Smooth muscle cell of the brain vasculature (primary cell): ENCODE measurements around the gene THBS1.

Experiments
- DNase-seq: peaks from one replicate; pipeline ENCODE4 v3.0.0-alpha.2; 2012; ENCODE audit warnings: low read depth, low spot score

THBS1 gene

DNA sequence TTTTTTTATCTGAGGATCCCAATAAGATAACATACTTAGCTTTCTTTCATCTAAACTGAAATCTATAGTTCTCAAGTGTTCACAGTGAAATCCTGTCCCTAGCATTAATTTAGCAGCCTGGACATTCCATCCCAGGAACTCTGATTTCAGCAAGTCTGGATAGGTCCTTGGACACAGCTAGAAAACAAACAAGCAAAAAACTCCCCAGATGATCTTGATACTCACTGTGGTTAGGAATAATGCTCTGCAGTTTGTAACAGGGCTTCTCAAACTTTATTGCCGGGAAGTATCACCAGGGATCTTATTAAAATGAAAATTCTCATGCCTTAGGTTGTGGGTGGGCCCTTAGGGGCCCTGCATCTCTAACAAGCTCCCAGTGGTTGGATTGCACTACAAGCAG is 24.3 kb downstream of the THBS1 start:
- DNase-seq, result no peak

DNA sequence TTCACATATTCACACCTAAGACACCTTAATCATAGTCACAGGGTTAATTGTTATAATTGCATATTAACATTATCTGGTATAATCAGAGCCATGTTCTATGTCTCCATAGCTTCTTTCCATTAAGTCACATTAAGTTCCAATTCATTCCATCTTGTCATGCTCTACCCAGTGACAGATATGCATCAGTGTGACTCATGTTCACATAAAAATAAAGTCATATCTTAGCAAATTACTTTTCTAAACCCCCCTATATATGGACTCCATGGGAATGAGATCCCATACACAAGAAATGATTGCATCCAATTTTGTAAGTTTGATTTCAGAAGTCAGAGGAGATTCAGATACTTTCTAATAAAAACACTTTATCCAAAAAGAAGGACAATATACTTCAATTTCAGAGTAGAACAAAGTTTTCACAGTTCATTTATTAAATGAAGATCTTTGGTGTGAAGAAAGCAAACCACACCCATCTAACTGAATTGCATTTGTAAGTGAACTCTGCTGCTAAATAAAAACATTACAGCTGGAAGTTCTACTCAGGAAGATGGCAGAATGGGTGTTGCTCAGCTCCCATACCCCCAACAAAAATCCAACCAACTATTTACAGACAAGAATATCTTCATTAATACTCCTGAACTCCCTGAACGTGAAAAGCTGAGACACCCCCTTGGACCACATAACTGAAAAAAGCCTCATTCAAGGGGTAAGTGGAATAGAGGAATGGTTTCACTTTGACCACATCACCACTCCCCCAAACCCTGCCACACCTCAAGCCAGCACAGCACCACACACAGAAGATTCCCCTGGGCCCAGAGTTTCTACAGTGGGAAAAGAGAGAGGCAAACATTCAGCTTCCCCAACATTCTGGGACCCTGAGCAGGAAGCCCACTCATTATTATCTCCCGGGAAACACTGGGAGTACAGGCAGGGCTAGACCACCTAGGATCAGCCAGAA is 27.6 kb downstream of the THBS1 start:
- no peak for DNase-seq

DNA sequence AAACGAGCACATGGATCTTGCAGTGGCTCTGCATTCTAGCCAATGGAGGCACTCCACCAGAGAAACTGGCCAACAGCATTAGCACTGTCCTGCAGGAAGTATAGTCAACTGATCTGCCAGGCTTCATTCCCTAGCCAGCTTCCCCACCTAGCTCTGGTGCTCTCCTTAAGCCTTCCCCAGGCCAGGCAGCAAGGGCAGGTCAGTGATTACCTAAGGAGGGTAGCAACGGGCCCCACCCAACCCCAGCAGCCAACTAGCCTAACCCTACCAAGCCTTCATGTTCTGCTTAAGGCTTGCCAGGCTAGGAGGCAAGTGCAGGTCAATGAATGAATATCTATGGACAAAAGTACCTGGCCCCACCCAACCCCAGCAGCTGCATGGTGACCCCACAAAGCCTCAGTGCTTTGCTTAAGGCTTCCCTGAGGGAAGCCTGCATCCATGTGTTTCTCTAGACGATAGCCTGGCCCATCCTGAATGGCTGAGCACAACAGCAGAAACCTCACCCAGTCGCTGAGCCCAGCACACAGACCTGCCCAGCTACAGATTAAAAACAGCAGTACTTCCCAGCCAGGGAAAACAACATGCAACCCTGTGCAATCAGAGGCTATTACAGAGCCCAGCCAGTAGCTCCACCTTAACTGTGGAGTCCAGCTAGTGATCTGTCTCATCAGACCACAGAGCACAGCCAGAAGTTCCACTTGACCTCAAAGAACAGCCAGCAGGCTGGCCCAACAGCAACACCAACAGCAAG is 28.5 kb downstream of the THBS1 start:
- no peak for DNase-seq

DNA sequence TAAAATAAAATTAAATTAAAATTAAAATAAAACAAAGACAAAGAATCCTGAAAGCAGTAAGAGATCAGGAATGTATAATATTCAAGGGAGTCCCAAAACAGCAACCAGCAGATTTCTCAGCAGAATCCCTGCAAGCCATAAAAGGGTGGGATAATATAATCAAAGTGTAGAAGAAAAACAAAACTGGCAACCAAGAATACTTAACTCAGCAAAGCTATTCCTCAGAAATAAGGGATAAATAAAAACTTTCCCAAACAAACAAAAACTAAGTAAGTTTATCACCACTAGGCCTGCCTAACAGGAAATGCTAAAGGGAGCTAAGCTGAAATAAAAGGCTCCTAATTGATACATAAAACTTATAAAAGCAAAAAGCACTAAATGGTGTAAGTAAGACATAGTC is 29.8 kb downstream of the THBS1 start:
- no peak for DNase-seq

DNA sequence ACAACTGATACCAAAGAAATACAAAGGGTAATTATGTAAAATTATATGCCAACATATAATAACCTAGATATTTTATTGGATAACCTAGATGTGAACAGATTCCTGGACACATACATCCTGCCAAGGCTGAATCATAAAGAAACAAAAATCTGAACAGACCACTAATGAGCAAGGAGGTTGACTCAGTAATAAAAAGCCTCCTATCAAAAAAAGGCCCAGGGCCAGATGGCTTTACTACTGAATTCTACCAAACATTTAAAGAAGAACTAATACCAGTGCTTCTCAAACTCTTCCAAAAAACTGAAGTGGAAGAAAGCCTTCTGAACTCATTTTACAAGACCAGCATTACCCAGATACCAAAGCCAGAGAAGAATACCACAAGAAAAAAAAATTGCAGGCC is 32.4 kb downstream of the THBS1 start:
- DNase-seq, result no peak

DNA sequence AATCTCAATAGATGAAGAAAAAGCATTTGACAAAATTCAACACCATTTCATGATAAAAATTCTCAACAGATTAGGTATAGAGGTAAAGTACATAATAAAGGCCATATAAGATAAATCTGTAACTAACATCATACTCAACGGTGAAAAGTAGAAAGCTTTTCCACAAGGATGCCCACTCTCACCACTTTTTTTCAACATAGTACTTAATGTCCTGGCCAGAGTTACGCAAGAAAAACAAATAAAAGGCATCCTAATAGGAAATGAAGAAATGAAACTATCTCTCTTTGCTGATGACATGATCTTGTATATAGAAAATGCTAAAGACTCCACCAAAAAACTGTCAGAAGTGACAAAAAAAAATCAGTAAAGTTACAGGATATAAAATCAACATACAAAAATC is 33.0 kb downstream of the THBS1 start:
- no peak for DNase-seq

DNA sequence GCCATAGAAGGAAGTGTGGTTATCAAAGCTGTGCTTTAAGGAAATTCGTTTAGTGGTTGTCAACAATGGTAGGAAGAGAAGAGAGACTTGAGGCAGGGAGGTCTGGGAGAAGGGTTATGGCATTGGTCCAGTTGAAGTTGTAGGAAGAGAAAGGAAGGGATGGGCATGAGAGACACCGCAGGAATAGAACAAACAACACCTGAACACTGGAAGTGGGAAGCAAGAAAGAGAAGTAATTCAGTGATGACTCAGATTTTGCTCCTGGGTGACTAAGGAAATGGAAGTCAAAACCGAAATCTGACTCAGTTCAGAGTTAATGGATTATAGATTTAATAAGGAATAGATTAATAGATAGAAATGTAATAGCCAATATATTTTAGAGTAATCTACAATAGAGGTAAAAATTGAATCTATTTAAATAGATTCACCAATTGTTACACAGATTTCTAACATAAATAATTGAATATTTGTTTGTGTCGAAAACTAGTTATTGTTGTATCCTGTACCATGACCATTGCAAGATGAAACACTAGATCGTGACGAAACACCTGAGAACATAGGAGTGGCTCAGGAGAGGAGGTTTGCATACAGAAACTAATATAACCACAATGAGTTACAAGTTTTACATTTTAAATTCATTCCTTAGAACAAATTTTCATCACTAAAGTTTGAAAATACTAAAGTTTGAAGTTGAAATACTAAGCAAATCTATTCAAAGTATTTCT is 36.0 kb downstream of the THBS1 start:
- DNase-seq, result no peak

DNA sequence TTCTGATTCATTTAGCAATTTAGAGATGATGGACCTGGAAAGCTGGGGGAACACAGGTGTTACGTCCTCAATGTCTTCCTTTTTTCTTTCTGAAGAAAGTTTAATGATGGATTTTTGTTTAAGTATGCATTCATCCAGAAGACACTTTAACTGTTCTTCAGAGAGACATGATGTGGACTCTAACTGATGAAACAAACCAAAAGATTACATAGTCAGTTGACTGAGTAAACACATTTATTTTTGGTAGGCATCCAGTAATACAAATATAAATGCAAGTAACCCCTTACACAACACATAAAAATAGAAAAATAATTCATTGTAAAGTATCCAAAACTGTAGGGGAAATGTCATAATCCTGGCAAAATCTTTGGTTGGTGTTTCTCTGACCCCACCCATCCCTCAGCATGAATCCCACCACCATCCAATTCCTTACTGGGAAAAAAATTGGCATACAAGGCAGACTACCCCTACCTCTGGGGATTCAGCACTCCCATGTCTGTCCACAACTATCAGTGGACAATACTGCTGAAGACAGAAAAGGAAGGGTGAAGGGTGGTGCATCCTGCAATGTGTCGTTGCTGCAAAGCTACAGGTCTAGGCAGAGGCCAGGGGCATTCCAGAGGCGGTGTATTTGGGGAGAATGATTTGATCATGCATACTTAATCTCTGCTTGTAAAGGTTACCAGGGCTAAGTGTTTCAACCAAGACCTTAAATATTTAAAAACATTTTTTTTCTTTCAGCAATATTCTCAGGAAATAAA is 37.4 kb downstream of the THBS1 start:
- no peak for DNase-seq

DNA sequence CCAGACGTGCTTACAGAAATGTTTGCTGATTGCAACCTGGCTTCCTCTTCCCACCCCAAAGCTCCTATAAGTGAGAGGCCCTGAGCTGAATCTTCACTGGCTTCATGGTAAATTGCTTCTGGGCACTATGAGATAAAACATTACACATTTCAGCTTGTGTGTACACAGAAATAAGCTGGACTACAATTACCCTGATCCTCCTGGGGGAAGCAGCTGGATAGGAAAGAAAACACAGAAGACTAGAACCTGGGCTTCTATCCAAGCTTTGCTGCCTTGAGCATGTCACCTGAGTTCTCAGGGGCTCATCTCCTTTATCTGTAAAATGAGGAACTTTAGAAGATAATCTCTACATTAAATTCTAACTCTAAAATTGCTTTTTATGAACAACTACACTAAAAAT is 40.3 kb downstream of the THBS1 start:
- DNase-seq, result no peak

DNA sequence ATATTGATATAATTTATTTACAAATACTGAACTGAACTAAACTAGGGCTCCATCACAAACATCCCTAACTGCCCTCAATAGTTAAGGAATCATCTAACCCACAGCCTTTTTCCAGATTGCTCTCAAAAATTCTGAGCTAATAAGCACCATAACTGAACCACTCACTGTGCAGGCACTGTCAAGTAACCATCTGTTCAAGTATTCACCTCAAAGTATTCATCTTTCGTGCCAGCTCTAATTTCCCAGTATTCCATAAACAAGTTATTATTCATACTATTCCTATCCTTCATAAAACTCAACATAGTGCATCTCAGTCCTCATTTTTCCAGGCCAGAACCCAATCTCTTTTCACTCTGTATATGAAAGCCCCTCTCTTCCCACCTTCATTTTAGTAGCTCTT is 41.1 kb downstream of the THBS1 start:
- no peak for DNase-seq

DNA sequence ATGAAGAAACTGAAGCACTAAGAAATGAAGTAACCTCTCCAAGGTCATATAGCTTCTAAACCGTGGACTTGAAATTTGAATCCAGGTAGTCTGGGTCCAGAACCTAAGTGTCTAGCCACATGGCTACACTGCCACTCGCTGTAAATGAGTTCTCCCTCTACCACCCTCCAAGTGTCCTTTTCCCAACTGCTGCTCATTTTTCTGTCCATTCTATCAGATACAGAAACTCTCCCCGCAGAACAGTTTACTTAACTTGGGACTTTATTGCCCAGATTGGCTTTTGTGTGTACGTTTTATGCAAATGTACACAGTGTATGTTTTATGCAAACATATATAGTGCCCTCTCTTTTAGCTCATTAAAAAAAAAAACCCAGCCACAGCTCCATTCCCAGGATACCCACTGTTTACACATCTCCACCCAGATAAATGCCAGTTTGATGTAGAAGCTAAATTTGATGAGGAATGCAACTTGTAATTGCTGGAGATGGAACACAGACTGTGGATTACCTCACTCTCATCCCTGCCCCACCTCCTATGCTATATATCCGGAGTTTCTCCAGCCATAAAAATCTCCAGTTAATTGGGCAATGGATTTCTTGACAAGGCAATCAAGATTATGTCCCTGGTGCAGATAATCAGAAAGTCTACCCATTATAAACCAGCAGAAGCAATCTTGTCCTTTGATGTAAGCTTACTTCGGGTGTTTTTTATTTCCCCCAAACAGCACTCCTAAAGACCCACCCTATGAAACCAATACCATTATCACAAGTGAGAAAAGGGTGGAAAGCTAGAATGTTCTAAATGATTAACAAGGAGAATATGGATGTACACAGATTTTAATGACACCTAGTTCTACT is 42.0 kb downstream of the THBS1 start:
- no peak for DNase-seq

DNA sequence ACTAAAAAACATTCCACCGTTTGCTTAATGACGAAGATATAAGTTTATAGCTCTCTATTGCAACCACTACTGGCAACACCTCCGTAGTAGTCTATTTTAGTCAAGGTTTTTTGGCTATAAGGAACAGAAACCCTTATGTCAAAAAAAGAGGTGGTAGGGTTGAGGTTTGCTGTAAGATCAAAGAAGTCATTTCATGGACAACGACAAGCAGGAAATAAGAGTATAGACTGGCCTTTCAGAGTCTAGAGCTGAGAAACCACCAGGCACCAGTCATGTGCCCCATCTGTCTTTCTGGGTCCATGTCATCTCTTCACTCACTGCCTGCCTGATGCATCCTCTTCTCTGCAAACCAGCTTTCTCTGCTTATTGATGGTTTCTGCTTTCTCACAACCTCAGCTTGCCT is 42.7 kb downstream of the THBS1 start:
- DNase-seq, result no peak

DNA sequence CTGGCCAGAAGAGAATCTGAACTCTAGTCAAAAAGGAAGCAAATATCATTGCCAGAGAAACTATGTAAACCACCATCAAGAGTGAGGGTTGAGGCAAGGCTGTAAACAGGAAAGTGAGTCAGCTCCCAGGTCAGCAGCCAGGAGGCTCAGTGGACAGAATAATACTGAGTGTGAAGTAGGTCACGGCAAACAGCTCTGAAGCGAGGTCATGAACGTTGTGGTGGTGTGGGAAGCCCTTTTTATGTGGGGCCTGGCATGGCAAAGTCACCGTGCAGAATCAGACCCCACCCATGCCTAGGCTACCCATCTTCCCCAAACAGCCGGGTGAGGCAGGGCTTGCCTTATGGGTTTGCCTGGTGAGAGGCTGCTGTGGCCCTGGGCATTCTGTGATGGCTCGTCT is 43.9 kb downstream of the THBS1 start:
- DNase-seq, result peak; percentile 44

DNA sequence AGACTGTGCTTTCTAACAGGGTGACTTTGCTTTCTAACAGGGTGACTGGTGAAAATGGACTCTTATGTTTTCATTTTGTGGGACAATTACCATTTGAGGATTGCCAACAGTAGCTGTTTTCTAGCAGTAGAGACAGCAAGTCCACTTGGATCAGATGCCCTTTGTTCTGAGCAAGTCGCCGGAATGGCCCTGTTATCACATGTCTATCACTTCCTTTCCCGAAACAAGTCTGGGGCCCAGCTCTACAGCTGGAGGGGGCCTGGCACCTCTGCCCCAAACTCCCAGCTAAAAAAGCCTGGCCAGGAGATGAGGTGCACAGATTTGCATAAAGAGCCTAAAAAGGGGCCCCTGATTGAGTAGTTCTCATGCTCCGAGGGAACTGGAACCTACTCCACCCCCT is 44.6 kb downstream of the THBS1 start:
- DNase-seq, result no peak

DNA sequence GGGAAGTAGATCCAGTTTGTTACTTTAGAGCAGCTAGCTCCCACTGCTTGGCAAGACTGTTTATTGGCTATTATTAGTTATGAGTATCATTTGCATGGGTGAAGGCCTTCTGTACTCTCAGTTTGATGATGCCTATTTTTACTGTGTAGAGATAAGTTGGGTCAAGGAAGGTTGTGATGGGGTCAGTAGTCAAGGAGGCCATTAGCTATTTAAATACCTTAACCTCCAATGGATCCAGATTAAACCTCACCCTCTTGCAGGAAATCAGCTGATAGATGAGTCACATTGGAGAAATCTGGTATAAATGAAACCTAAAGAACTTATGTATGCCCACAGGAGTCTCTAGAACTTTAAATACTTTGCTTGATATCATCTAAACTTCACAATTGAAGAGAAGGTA is 45.0 kb downstream of the THBS1 start:
- no peak for DNase-seq

DNA sequence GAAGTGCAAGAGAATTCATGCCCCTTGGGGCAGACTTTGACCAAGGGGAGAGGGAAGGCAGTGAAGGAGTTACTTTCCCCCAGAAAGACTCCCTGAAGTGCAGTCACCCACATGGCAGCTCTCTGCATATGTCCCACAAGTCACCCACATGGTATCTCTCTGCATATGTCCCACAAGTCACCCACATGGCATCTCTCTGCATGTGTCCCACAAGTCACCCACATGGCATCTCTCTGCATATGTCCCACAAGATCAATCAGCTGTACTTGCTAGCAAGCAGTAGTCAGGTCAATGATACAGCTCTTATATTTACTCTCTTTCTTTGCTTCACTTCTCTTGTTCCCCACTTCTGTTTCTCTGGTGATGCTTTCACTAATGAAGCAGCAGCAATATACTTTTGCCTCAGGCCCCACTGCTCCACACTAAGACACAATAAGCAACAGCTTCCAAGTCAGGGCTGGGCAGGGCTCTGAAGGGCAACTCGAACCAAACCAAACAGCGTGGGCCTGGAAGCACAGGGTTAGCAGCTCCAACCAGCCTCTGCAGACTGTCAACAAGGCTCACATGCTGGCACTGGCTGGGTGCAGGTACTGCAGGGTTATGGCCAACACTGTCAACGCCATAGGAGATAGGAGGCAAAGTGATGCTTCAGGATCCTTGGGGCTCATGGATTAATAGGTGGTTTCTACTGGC is 46.7 kb downstream of the THBS1 start:
- no peak for DNase-seq

DNA sequence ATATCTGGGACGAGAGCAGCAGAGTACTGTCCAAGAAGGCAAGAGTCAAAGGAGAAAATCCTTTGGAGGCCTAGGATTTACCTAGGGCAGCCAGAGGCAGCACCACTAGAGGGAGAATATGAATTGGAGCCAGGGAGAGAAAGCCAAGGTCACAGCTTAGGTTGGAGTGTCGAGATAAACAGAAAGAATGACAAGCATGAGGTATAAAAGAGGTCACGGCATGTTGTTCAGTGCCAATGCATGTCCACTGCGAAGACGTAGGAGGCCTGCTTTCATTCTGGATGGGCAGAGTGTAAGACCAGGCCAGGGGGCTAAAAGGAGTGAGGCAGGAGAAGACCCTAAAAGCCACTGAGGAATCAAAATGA is 47.2 kb downstream of the THBS1 start:
- DNase-seq, result no peak

DNA sequence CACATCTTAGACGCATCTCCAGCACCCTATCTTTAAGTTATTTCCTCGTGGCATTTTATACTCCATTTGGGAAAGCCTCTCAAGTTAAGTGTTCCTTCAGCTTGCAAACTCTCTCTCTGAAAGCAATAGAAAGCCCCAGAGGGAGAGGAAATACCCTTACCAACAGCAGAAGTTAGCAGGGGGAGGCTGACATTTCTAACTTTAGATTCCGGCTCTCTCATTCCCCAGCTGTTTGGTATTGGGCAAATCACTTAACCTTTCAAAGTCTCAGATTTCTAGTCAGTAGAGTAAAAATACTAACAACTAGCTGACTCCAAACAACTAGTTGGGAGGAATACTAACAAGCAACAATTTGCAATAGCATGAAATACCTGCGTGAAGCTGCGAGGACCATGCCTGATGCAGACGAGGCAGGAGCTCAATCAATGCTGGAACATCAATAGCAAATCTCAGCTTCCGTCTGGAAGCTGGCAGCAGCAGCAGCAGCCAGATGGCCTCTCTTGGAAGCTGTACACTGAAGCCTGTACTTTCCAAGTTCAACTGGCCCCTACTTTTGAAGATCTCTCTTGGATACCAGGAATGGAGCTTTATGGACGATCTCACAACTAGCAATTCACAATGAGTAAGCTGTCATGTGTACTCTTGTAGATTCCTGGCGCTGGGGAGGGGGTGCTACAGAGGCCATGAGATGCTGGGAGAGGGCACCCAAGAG is 47.8 kb downstream of the THBS1 start:
- no peak for DNase-seq

DNA sequence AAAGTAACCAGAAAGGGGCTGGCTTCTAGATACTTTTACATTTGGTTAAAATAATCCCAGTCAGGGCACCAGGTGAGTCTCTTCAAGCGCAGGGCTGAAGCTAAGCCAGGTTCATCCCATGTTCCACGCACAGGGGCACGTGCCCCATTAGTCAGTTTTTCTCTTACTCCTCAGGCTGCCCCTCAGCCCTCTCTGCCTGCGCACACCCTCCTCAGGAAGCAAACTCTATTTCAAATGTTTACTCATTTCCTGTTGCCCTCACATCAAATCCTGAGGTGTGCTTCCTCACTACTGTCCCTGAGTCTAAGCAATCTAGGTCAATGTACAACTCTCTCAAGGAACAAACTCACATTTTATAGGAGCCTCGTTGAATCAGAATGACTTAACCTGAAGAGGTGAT is 48.5 kb downstream of the THBS1 start:
- DNase-seq, result no peak
